HG03097 (cell line): Measurements from ENCODE around the gene CSRP2.
A peak's percentile ranks its signal among the peaks of the same experiment; 100 is the strongest.

Source experiments
- ATAC-seq: cut with Tn5 transposase; IDR thresholded peaks from one replicate; pipeline ENCODE4 v1.9.1; 2021; ENCODE audit not compliant: unreplicated experiment, low FRiP score

The CSRP2 gene

DNA sequence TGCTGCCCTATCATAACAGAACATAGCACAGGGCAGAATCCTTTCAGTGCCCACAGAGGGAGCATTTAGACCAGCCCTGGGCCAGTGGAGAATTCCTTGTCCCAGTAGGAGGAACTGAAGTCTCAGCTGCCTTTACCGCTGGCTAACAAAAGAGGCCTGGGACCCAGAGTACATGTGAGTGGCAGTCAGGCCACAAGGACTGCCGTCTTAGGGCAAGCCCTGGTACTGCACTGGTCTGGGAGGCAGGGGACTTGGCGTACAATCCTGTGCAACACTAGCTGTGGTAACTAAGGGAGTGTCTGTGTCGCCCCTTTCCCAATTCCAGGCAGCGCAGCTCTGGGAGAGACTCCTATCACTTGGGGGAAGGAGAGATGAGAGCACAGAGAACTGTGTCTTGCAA lies 17.0 kb upstream of the CSRP2 start:
- ATAC-seq = no peak

DNA sequence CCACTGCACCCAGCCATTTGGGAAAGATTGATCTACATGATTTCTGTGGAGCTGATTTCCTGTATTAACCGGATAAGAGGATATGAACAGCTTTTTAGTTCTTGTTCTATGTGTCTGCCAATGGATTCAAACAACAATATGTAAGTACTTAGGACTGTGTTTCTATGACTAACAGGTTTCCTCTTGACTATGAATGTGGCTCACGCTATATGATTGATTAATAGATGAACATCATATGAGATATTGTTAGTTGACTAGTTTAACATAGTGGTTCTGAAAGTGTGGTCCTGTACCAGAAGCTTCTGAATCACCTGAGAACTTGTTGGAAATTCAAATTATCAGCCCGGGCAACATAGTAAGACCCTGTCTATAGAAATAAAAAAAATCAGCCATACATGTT lies 12.8 kb upstream of the CSRP2 start:
- ATAC-seq = no peak

DNA sequence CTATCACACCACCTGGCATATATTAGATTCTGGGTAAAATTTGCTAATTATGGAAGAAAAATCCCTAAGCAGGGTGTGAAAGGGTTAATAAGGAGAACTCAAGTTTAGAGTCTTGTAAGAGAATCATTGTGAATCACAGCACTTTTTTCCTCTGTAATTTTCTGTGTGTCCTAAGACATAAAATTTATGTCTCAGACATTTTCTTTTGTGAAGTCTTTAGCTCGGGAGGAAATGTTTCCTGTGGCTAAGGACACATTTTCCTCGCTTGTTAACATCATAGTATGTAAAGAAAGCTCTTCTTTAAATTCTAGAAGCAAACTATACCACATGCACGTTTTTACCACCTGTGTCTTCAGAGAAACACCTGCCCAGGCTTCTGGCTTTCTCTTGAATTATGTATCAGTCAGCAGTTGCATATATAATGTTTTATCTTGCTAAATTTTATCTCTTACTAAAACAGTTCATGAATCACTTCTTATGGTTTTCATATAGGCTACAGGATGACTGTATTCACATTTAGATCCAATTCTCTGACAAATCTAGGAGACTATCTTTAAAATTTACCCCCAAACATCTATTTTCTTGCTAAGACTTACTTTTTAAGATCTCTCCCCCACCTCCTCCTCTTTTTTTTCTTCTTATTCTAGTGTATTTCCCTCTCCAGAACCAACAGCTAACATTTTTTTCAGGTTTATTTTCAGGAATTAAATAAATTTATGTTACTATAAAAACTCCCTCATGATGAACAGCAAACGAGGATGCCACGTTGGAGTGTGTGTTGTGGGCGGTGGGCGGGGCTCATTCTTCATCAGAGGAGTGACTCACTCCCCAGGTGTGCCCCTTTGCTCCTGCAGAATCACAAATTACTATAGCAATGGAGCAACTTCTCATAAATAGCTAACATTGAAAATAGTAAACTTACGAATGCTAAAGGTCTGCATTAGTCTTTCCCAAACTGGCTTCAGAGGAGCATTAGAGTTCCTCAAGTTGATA lies 11.6 kb upstream of the CSRP2 start:
- no peak for ATAC-seq

DNA sequence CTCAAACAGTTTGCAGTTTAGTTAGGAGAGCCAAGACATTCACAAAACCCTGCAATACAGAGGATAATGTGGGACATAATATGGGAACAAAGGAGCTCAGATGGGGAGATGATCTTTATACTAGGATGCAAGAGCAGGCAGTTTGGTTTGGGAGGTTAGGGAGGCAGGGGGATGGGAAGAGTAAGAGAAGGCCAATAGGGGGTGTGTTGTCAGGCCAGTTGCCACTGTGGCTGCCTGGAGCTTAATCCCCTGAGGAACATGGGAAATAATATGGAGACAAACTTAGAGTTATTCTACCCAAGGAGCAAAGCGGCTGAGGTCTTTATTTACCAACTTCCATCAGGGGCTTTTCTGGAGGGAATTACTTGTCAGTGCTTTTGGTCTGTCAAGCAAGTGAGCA lies 10.0 kb upstream of the CSRP2 start:
- no peak for ATAC-seq

DNA sequence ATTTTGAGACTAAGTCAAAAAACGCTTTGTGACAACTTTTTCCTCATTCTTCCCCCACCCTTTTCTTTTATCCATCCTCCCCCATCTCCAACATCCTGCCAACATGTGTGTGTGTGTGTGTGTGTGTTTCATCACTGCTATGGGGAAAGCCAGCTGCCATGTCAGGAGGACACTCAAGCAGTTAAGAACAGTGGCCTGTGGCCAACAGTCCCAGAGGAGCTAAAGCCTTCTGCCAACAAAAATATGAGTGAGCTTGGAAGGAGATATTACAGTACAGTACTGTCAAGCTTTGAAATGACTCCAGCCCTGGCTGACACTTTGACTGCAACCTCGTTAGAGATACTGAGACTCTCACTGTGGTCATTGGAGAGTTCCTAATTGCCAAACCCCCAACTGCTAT lies 5.0 kb upstream of the CSRP2 start:
- no peak for ATAC-seq

DNA sequence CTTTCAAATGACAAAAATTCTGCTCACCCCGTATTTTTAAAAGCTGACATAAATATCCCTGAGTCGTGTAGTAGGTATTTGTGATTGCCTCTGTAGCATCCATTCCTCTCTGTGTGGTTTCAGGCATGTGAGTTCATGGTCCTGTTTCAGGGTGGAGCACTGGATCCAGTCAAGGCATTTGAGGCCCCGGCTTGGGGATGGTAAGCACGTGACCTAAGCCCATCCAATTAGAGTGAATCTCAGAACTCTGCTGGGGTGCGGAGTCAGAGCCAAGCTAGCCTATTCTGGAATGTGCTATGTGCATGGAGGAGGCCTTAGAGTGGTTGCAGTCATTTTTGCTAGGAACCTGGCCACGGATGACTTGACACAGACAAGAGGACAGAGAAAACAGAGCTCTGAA lies 4.3 kb upstream of the CSRP2 start:
- no peak for ATAC-seq

DNA sequence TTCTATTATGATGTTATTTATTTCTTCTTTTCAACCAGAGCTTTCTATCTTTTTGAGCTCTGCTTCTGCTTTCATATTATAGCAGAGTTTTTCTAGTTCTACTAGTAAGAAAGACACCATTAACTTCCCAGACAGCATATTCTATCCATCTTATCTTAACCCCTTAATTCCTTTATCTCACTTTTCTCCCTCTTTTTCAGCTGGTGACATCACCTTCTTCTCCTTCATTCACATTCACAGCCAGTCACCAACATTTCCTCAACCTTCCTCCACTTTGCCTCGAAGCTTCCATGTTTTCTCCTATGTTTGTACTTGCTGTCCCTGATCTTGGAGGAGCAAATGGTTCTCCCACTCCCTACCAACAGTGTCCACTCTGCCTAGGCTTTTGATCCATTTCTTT lies 3.5 kb upstream of the CSRP2 start:
- no peak for ATAC-seq

DNA sequence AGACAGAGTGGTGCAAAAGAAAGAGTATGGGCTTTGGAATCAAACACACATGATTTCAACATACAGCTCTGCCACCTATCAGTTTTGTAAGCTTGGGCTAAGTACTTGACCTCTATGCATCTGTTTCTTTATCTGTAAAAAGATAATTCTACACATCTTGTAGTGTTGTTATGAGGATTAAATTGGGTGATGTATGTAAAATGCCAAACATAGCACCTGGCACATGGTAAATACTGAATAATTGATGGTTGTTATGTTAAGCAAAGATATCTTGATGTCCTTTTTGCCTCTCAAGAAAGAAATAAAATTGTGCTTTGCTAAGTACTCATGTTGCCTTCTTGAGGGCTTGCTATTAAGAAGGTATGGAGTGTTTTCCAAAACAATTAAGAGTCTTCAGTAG lies 2.3 kb upstream of the CSRP2 start:
- ATAC-seq = no peak

DNA sequence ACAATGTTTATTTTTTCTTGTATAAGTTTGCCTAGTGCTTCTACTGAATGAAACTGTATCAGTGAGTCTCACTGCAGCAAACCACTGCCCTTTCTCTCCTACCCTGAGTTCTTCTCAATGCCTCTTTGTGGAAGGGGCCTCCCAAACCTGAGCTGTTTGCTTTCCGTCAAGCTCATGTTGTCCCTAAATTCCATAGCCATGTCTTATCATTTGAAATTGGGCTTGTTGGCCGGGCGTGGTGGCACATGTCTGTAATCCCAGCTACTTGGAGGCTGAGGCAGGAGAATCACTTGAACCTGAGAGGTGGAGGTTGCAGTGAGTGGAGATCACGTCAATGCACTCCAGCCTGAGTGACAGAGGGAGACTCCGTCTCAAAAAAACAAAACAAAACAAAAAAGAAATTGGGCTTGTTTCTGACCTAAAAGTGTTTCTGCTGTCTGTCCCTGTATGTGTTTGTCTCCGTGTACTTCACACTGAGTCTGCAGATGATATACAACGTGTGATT lies 1.8 kb upstream of the CSRP2 start:
- ATAC-seq = no peak

DNA sequence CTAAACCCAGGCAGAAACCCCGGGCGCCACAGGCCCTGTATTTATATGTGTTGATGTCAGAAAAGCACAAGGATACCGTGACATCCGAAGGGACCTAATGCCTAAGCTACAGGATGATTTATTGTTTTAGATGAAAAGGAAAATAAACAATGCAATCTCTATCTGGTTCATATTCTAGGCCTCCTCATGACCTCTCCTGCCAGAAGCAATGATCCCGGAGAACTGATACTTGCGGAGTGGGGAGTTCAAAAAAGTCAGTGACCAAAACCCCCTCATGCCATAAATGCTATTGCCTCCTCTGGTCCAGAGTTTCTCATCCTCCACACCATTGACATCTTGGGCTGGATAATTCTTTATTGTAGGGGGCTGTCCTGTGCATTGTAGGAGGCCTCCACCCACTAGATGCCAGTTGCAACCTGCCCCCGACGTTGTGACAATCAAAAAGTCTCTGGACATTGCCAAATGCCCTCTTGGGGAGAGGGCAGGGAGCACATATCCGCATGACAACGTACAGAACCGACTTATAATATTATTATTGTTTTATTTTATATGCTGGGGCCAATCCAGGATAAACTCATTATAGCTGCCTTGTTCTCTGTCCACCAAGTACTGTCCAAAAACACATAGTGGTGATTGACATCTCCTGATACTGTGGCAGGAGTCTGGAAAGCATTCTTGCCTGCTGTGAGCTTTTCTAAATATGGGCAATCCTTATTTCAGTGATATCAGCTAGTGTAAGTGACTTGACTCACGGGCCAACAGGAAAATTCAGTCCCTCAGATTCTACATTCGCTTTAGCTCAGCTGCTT lies 1.1 kb upstream of the CSRP2 start:
- ATAC-seq = no peak

DNA sequence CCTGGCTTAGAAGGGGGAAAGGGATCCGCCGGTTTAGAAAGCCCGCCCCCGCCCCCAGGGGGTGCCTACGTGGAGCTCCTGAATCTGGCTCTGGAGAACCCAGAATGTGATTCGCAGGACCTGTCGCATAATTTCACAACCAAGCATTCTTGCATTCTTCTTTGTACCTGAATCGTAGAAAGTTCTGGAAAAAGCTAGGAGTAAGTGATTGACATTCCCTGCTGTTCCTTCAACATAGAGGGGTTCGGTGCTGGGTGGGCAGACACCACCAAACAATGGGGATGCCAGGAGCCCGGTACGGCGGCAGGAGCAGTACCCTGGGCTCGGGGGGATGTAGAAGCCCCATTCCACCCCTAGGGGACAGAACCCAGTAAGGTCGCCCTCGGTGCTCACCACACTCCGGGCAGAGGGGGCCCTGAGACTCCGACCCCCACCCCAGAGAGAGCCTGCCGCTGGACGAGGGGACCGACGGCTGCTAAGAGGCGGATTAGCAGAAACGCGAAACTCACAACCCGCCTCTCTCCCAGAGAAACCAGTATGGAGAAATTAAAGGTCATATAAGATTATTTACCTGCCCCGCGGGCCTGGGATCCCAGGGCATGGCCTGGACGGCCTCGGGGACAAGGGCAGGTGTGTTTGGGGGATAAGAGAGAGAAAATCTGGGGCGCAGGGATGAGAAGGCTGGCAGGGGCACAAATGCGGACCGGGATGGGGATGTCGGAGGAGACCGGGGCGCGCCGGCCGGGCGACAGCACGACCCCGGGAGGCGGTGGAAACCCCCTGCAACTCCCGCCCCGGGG lies 520 bp downstream of the CSRP2 start:
- peak; percentile 38 for ATAC-seq

DNA sequence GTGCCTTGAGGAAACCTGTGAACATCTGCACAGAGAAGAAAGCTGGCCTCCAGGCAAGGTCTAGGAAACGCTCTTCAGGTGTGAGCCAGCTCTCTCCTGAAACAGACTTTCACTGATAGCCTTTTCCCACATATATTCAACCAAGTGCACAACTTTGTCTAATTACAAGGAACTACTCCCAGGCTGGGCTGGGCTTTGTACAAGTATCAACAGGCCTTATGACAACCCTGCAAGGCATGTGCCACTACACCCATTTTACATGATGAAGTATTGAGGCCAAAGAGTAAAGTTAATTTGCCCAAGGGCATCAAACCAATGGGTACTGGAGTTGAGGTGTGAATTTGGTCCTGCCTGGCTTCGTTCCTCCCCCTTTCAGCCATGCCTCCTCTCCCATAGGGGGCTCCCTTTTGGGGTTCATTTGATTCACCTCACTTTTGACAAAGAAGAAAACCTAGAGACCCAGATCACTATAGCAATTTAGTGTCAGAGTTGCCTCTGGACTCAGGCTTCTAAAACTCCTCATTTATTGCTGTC lies 2.1 kb downstream of the CSRP2 start:
- no peak for ATAC-seq

DNA sequence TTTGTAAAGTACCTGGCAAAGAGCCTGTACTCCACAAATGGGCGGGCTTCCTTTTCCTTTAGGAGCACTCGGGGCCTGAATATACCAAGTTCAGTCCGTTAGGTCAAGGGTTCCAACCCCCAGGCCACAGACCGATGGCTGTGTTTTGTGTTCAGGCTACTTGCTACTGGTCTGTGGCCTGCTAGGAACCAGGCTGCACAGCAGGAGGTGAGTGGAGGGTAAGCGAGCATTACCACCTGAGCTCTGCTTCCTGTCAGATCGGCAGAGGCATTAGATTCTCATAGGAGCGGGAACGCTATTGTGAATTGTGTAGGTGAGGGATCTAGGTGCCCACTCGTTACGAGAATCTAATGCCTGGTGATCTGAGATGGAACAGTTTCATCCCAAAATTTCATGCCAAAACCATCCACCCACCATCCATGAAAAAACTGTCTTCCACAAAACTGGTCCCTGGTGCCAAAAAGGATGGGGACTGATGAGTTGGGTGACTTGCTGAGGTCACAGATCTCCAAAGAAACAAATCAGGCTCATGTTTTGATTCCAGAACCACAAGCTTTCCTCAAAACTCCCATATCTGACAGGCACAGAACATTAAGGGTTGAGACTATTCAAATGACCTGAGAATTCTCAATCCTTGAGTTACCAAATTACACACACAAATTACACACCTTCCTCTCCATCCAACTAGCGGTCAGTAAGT lies 4.2 kb downstream of the CSRP2 start:
- ATAC-seq = no peak

DNA sequence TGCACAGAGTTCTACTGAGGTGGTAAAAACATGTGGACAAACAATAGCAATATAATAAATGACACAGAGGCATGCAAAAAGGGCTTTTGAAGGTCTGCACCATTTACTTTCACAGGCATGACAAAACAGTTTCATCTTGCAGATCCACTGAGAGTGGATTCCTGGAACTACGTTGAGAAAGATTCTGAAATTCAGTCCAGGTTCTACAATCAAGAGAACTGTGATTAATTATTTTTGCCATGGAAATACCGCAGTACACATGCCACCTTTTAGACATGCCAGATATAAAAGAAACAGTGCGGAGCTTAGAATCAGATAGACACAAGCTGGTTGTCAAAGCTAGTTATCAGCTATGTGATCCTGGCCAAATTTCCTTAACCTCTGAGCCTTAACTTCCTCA lies 4.8 kb downstream of the CSRP2 start:
- ATAC-seq = no peak

DNA sequence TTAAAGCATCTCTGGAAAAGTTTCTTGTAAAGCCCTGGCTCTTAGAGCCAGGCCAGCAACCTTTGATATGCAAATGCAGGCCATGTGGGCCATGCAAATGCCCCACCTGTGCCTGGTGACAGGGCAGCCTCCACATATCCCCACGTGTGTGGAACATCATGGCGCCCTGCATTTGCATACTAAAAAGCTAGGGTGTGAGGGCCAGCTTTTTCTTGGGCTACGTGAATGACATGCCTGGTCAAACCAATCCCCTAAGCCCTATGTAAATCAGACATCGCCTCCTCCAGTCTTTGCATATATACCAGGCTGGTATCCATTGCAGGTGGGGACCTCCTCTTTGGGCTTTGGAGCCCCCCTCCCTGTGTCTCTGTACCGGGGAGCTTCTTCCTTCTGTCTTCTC lies 6.4 kb downstream of the CSRP2 start:
- ATAC-seq = no peak

DNA sequence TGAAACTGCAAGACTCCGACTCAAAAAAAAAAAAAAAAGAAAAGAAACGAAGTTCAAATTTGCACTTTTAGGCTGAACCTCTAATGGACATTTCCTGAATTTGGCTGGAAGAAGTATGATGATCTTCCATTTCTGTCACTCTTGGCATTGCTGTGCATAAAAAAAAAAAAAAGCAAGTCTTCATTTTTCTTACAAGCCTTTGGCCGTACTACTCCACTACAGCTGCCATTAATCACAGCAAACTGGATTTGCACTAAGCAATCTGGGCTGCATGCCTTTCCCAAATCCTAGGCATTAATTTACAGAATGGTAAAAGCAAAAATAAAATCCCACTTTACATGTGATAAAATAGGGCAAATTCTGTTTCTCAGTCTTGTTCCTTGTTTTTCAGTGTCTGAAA lies 7.1 kb downstream of the CSRP2 start:
- ATAC-seq = no peak

DNA sequence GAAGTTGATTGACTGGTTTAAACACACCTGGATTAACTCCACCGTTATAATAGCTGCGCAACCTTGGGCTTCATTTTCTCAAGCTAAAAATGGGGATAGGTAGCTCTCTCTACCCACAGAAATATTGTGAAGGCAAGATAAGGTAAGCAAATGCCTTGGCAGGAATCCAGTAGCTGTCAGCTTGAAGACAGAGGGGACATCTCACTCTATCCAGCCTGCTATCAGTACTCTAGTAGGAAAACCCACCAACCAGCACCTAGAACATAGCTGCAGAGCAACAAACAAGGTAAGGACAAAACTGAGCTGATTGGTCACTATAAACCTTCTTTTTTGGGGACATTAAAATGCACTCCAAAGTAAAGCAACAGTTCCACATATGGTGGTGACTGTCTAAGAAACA lies 7.7 kb downstream of the CSRP2 start:
- no peak for ATAC-seq

DNA sequence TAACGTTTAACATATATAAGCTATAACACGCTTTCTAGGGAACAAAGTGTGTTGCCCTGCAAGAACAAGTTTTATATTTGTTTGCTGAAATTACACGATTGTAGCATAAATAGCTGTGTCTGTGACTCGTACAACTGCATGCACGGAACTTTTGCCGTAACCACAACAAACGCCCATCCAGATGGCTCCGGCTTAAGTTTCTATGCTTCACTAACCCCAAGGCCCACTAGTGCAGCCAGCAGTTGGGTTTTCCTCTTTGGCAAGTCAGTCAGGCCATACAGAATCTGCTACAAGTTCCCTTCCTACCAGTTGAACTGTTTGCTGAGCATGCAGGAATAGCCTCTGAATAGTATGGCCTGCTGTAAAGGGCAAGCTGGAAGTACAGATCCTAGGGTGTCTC lies 12.1 kb downstream of the CSRP2 start:
- ATAC-seq = no peak

DNA sequence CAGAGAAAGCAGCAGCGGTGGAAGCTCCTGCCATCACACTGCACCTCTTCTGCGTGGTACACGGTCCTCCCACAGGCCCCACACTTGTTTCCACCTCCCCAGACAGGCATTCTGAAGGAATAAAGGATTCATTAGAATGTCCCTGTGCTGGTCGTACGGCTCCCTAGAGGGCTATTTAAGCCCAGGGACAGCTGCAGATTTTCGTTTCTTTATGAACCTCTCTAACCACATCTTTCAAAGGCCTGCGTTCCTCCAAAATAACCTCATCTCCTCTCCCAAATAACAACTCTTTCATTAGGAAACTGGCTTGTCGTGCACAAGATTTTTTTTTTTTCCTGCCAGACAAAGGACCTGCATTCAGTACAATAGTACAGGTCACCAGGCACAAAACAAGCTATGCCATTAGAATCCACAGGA lies 12.7 kb downstream of the CSRP2 start:
- no peak for ATAC-seq
